T-helper 17 cell (primary cell): ENCODE results near the gene GUCY2F. TPM values are rescaled to one million over a fixed set of nuclear protein-coding genes. Genes with fewer than 3 reads are reported as not detected.

Source experiments
- ATAC-seq: fragments of 150-1000 bp; cut with Tn5 transposase; 2 replicates; pipeline ENCODE4 v1.10.0; 2021; ENCODE audit warnings: mild to moderate bottlenecking, moderate library complexity
- DNase-seq, 3 donors: peaks; one replicate each; pipeline versions ENCODE4 v3.0.0 to v3.0.0-alpha.2; 2020 to 2021
- H3K9me3 ChIP-seq: one replicate; pipeline ENCODE4 v1.7.0; 2013; ENCODE audit warnings: low read length, mild to moderate bottlenecking; ENCODE audit not compliant: control insufficient read depth, poor library complexity, severe bottlenecking
- H3K27ac Mint-ChIP-seq: one replicate; pipeline ENCODE4 v1.8.0; 2022; ENCODE audit warnings: mild to moderate bottlenecking, moderate library complexity, mixed read lengths
- H3K27me3 Mint-ChIP-seq: one replicate; pipeline ENCODE4 v1.8.0; 2022; ENCODE audit warnings: mixed read lengths
- H3K36me3 Mint-ChIP-seq: one replicate; pipeline ENCODE4 v1.8.0; 2022; ENCODE audit warnings: low read depth, mixed read lengths
- H3K4me1 Mint-ChIP-seq: one replicate; pipeline ENCODE4 v1.8.0; 2022; ENCODE audit warnings: mild to moderate bottlenecking, mixed read lengths
- H3K4me3 Mint-ChIP-seq: one replicate; pipeline ENCODE4 v1.8.0; 2022; ENCODE audit warnings: mild to moderate bottlenecking, moderate library complexity, mixed read lengths
- total RNA-seq, 4 donors: library from RNA in 2 of 4; stranded (reverse) in 2 of 4; gene quantifications; one replicate each; pipeline ENCODE4 v1.2.3 and lab custom pipeline; 2022 to 2026

Gene GUCY2F
- total RNA-seq, 2 donors from 2014 or later = not detected

DNA sequence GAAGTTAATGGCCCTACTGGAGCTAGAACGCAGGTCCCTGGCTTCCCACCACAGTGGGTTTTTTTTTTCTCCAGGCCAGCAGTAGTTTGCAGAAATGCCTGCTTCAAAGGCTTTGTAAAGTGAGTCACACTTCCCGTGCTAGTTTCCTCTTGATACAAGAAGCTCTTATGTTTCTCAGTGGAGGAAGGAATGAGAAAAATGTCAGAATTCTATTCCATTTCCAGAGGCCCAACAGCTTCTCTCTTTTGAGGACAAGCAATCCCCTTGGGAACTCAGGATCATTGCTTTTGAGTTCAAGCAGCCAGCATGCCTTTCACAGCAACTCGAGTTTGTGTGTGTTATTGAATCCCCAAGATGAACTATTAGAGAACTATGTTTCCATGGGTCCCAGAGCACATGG lies 134.3 kb downstream of the GUCY2F start:
- no peaks in the 10 kb centered on the region for H3K4me1 Mint-ChIP-seq
- no peaks in the 10 kb centered on the region for H3K9me3 ChIP-seq
- H3K27me3 Mint-ChIP-seq = peaks cover 4% of the 10 kb centered on the region
- H3K27ac Mint-ChIP-seq = no peak overlapping the region
- no peaks in the 10 kb centered on the region for H3K36me3 Mint-ChIP-seq
- ATAC-seq (no peak), DNase-seq (no peak)
- H3K4me3 Mint-ChIP-seq = no peak overlapping the region

DNA sequence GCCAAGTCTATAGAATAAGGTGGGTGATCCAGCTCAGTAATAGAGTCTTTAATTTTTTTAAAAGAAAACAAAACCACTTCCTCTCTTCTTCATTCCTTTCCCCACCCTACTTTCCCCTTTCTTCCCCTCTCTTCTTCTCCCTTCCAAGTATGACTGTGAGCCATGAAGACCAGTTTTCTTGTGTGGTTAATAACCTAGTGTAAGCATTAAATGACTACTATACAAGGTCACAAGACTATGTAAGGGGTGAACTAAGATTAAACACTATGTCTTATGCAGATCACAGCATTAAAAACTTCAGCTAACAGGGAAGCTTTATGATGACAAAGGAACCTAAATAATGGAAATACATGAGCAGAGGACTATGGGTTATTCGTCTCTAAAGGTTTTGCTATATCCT lies 135.4 kb downstream of the GUCY2F start:
- no peak for ATAC-seq
- Mint-ChIP-seq H3K27me3 (no peaks in the 10 kb centered on the region), H3K4me1 (no peaks in the 10 kb centered on the region), H3K27ac (no peak overlapping the region), H3K36me3 (no peaks in the 10 kb centered on the region), H3K4me3 (no peak overlapping the region)
- H3K9me3 ChIP-seq = no peaks in the 10 kb centered on the region
- no peak for DNase-seq

DNA sequence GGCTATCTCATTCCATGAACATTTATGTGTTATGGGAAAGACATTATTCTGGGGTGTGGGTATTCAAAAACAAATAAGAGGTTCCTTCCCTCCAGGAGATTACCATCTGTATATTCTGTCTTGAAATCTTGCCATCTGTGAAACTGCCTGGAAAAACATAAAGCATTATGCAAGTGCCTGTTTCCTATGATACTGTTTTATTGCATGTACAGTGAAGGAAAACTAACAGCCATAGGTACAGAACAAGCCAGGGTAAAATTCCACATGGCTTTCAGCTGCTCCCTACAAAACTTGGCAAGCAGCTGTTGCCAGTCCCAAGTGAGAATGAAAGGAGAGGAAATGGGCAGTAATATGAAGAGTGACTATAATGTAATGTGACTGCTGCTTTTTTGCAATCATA lies 136.0 kb downstream of the GUCY2F start:
- no peak for ATAC-seq
- H3K9me3 ChIP-seq = no peaks in the 10 kb centered on the region
- DNase-seq = no peak
- no peak overlapping the region for H3K4me3 Mint-ChIP-seq
- H3K27ac Mint-ChIP-seq = no peak overlapping the region
- no peaks in the 10 kb centered on the region for H3K27me3 Mint-ChIP-seq
- H3K36me3 Mint-ChIP-seq = no peaks in the 10 kb centered on the region
- no peaks in the 10 kb centered on the region for H3K4me1 Mint-ChIP-seq

DNA sequence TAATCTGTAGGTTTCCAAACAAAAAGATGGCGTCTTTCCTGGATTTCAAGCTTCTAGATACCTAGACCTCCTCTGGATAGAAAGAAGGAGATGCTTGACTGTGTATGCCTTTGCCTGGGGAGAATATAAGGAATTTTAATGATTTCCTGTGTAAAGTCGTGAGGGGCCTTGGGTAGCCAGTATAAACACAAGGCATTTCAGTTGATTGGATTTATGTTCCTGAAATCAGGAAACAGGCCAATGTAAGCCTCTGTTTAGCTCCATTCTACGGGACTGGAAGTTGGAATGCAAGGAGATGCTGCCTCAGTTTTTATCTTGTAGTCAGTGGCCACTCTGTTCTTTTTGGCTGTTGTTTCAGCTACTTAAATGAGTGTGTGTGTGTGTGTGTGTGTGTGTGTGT lies 137.2 kb downstream of the GUCY2F start:
- H3K9me3 ChIP-seq = no peaks in the 10 kb centered on the region
- Mint-ChIP-seq H3K27ac (no peak overlapping the region), H3K36me3 (no peaks in the 10 kb centered on the region), H3K4me3 (no peak overlapping the region), H3K27me3 (no peaks in the 10 kb centered on the region), H3K4me1 (no peaks in the 10 kb centered on the region)
- DNase-seq = no peak
- ATAC-seq = no peak

DNA sequence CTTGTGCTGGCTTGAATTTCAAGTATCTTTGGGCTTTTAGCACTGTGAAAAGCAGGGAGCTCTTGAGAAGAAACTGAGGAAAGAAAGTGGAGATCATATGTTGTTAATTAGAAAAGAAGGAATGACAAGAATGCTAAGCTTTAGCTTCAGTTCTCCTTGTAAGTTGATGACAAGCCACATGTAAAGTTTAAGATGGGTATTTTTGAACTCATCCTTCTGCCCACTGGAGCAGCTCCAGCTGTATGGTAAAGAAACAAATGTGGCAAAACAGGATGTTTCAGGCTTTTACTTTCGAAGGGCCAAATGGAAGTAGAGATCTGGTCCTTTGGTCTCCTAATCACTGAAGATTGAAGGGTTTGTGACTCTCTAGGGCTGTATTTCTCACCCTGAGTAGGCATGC lies 137.8 kb downstream of the GUCY2F start:
- no peaks in the 10 kb centered on the region for H3K27me3 Mint-ChIP-seq
- H3K36me3 Mint-ChIP-seq = no peaks in the 10 kb centered on the region
- DNase-seq (no peak), ATAC-seq (no peak)
- no peaks in the 10 kb centered on the region for H3K4me1 Mint-ChIP-seq
- no peak overlapping the region for H3K27ac Mint-ChIP-seq
- no peaks in the 10 kb centered on the region for H3K9me3 ChIP-seq
- H3K4me3 Mint-ChIP-seq = no peak overlapping the region

DNA sequence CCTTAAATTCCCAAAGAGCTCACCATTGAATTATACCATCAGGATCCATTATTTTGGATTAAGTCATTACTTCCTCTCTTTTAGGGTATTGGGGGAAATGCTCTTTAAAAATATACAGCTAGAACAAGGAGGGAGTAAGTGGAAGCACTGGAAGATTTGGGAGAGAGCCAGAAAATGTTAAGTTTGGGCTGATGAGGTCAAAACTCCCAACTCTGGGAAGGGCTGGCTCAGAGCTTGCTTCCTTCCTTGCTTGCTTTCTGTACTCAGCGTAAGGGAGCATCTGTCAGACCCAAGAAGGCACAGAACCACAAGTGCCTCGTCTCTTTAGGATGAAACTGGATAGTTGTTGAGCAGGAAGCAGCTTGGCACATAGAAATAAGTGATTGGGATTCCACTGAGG lies 138.2 kb downstream of the GUCY2F start:
- no peak overlapping the region for H3K4me3 Mint-ChIP-seq
- H3K36me3 Mint-ChIP-seq = no peaks in the 10 kb centered on the region
- ATAC-seq (no peak), DNase-seq (no peak)
- H3K27ac Mint-ChIP-seq = no peak overlapping the region
- no peaks in the 10 kb centered on the region for H3K9me3 ChIP-seq
- no peaks in the 10 kb centered on the region for H3K27me3 Mint-ChIP-seq
- no peaks in the 10 kb centered on the region for H3K4me1 Mint-ChIP-seq

DNA sequence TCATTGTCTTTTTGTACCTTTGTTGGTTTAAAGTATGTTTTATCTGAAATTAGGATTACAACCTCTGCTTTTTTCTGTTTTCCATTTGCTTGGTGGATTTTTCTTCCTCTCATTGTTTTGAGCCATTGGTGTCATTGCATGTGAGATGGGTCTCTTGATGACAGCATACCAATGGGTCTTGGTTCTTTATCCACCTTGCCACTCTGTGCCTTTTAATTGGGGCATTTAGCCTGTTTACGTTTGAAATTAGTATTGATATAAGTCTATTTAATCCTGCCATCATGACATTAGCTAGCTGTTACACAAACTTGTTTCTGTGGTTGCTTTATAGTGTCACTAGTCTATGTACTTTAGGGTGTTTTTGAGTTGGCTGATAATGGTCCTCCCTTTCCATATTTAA lies 145.7 kb downstream of the GUCY2F start:
- ATAC-seq = no peak

DNA sequence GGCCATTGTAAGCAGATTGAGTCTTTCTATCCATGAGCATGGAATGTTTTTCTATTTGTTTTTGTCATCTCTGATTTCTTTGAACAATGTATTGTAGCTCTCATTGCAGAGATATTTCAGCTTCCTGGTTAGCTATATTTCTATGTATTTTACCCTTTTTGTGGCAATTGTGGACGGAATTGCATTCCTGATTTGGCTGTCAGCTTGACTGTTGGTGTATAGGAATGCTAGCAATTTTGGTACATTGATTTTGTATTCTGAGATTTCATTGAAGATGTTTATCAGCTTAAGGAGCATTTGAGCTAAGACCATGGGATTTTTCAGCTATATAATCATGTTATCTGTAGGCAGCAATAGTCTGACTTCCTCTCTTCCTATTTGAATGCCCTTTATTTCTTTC lies 154.6 kb downstream of the GUCY2F start:
- Mint-ChIP-seq H3K4me1 (no peaks in the 10 kb centered on the region), H3K27ac (no peak overlapping the region), H3K4me3 (no peak overlapping the region), H3K36me3 (no peaks in the 10 kb centered on the region), H3K27me3 (no peaks in the 10 kb centered on the region)
- DNase-seq (no peak), ATAC-seq (no peak)
- no peaks in the 10 kb centered on the region for H3K9me3 ChIP-seq

More for the DNA sequence above, 145.7 kb downstream of the GUCY2F start:
- H3K27ac Mint-ChIP-seq = no peak overlapping the region
- H3K4me3 Mint-ChIP-seq = no peak overlapping the region
- DNase-seq = no peak
- H3K27me3 Mint-ChIP-seq = no peaks in the 10 kb centered on the region
- H3K36me3 Mint-ChIP-seq = no peaks in the 10 kb centered on the region
- H3K4me1 Mint-ChIP-seq = no peaks in the 10 kb centered on the region
- H3K9me3 ChIP-seq = no peaks in the 10 kb centered on the region

Other genes starting within 250 kb of the GUCY2F start
- gene NXT2, start 54.8 kb upstream of the GUCY2F start, total RNA-seq = 1 to 10 TPM; 5.1 to 6.0 TPM
- gene KCNE5, start 143.1 kb upstream of the GUCY2F start, total RNA-seq = under 1 TPM in 1 of 2 donors, not detected in 1; 0.29 TPM